HepG2 (cell line): ENCODE measurements around the gene RNF182. TPM values are rescaled to one million over a fixed set of nuclear protein-coding genes. Genes with fewer than 3 reads are reported as not detected.

Source experiments
- ATAC-seq: fragments of 200-7000 bp; cut with Tn5 transposase; 3 replicates; pipeline ENCODE4 v1.9.1; 2020; ENCODE audit warnings: mild to moderate bottlenecking, moderate library complexity
- BruUV-seq: library from RNA; stranded (reverse); fragments of 400-500 nt; replicated peaks from 2 replicates; lab custom pipeline; 2021; lab: Mats Ljungman, UMichigan
- CTCF ChIA-PET: fragments of 300-600 bp; formaldehyde crosslinking; extraction: SDS; loops from one replicate; lab custom pipeline; 2021; ENCODE audit warnings: low total read pairs, inconsistent platforms, low intra/inter-chr PET ratio; lab: Yijun Ruan, JAX
- POLR2A ChIA-PET: fragments of 350-600 bp; sonication (Branson Sonifier 250); formaldehyde crosslinking; loops from one replicate; lab custom pipeline; 2020; ENCODE audit warnings: antibody characterized with exemption, inconsistent platforms; lab: Yijun Ruan, JAX
- DNase-seq: peaks from one replicate; pipeline ENCODE4 v3.0.0-alpha.2; 2015; ENCODE audit warnings: low spot score
- FAIRE-seq: peaks from 3 replicates; lab custom pipeline; 2011; peaks lifted over from hg19 to GRCh38; lab: Jason Lieb, UNC
- H2AFZ ChIP-seq: one replicate; pipeline ENCODE4 v1.6.1; 2011; ENCODE audit warnings: low read length, inconsistent platforms
- H3K27ac ChIP-seq: fragments of 300-600 bp; 3 replicates; pipeline ENCODE4 v1.8.0; 2011; ENCODE audit warnings: mixed run types, mild to moderate bottlenecking, mixed read lengths, low read length, inconsistent platforms; ENCODE audit not compliant: insufficient read depth; ENCODE audit errors: extremely low read length
- H3K27me3 ChIP-seq, 2 experiments: fragments of 200-600 bp in 1 of 2; 2 replicates in 1 of 2; 3 replicates in 1 of 2; pipeline versions ENCODE4 v1.6.0 to v1.8.0; 2011; ENCODE audit warnings: low read length in 2 of 2, mild to moderate bottlenecking in 2 of 2, moderate library complexity in 2 of 2, inconsistent platforms in 1 of 2; ENCODE audit not compliant: insufficient read depth in 2 of 2, control insufficient read depth in 1 of 2
- H3K36me3 ChIP-seq, 2 experiments: fragments of 200-600 bp in 1 of 2; replicated peaks in 1 of 2; 2 replicates in 1 of 2; 3 replicates in 1 of 2; pipeline versions ENCODE4 v1.5.1 to v1.8.0; 2011; ENCODE audit warnings: low read length in 2 of 2, inconsistent platforms in 1 of 2; ENCODE audit not compliant: insufficient read depth in 2 of 2, control insufficient read depth in 1 of 2
- H3K4me1 ChIP-seq: 2 replicates; pipeline ENCODE4 v1.5.1; 2012; ENCODE audit warnings: low read length, inconsistent platforms; ENCODE audit not compliant: insufficient read depth
- H3K4me2 ChIP-seq: 2 replicates; pipeline ENCODE4 v1.6.0; 2011; ENCODE audit warnings: low read depth, low read length, inconsistent platforms
- H3K4me3 ChIP-seq, 3 experiments: fragments of 200-600 bp in 1 of 3; sonication (generic), shearing (Covaris generic) in 1 of 3; replicated peaks in 1 of 3; 2 replicates each; pipeline ENCODE4 v1.5.1; 2011 to 2016; ENCODE audit warnings: low read length in 3 of 3, inconsistent platforms in 2 of 3, low read depth in 2 of 3, mild to moderate bottlenecking in 2 of 3, control low read depth in 1 of 3, mixed read lengths in 1 of 3; ENCODE audit not compliant: insufficient read depth in 1 of 3
- H3K79me2 ChIP-seq: one replicate; pipeline ENCODE4 v1.6.1; 2011; ENCODE audit warnings: low read length, inconsistent platforms; ENCODE audit not compliant: insufficient read depth
- H3K9ac ChIP-seq: 2 replicates; pipeline ENCODE4 v1.6.0; 2011; ENCODE audit warnings: mild to moderate bottlenecking, low read depth, low read length, inconsistent platforms; ENCODE audit not compliant: insufficient read depth
- H3K9me3 ChIP-seq: 2 replicates; pipeline ENCODE4 v1.5.1; 2012; ENCODE audit warnings: mild to moderate bottlenecking, low read length
- H4K20me1 ChIP-seq: 2 replicates; pipeline ENCODE4 v1.6.0; 2011; ENCODE audit warnings: inconsistent platforms, mild to moderate bottlenecking, low read length, moderate library complexity; ENCODE audit not compliant: insufficient read depth
- CEBPG ChIP-seq: IDR thresholded peaks from 2 replicates; pipeline ENCODE4 v1.6.1; 2016
- CHD2 ChIP-seq: IDR thresholded peaks from 2 replicates; pipeline ENCODE4 v1.6.1; 2011; ENCODE audit warnings: low read depth, low read length, improper control_type of control experiment
- CTCF ChIP-seq: sonication (generic); formaldehyde crosslinking; IDR thresholded peaks from 2 replicates; pipeline ENCODE4 v1.5.0; 2020; ENCODE audit warnings: mild to moderate bottlenecking, missing genetic modification reagents, moderate library complexity
- DMAP1 ChIP-seq: IDR thresholded peaks from 2 replicates; pipeline ENCODE4 v1.6.1; 2016
- EZH2 ChIP-seq: conservative IDR thresholded peaks from 2 replicates; pipeline ENCODE4 v1.6.1; 2012; ENCODE audit warnings: mild to moderate bottlenecking, low read depth, low read length, moderate library complexity
- FOXP1 ChIP-seq, 2 experiments: fragments of 450-650 bp in 1 of 2; IDR thresholded peaks; 2 replicates each; pipeline ENCODE4 v1.6.1; 2017 to 2018; ENCODE audit warnings: antibody characterized with exemption in 1 of 2
- HCFC1 ChIP-seq: fragments of 150-350 bp; IDR thresholded peaks from 2 replicates; pipeline ENCODE4 v1.6.1; 2014; ENCODE audit warnings: low read depth, low read length
- HHEX ChIP-seq: IDR thresholded peaks from 2 replicates; pipeline ENCODE4 v1.6.1; 2016; ENCODE audit warnings: control low read depth
- MAX ChIP-seq: IDR thresholded peaks from 2 replicates; pipeline ENCODE4 v1.6.1; 2012; ENCODE audit warnings: inconsistent platforms
- MYNN ChIP-seq: sonication (generic); formaldehyde crosslinking; IDR thresholded peaks from 2 replicates; pipeline ENCODE4 v1.4.0; 2020; ENCODE audit warnings: mild to moderate bottlenecking, low read depth, missing genetic modification reagents
- NFE2L2 ChIP-seq: fragments of 150-350 bp; IDR thresholded peaks from 2 replicates; pipeline ENCODE4 v1.6.1; 2014; ENCODE audit warnings: low read length
- PTBP1 ChIP-seq: fragments of 200-400 bp; formaldehyde crosslinking; IDR thresholded peaks from 2 replicates; pipeline ENCODE4 v1.6.1; 2018; ENCODE audit warnings: low read length, low read depth; ENCODE audit not compliant: poor library complexity, severe bottlenecking
- REL ChIP-seq: sonication (generic); formaldehyde crosslinking; conservative IDR thresholded peaks from 2 replicates; pipeline ENCODE4 v1.8.0; 2022; ENCODE audit warnings: mild to moderate bottlenecking, missing genetic modification reagents, moderate library complexity
- REXO4 ChIP-seq: sonication (generic); formaldehyde crosslinking; IDR thresholded peaks from 2 replicates; pipeline ENCODE4 v1.8.0; 2022; ENCODE audit warnings: missing genetic modification reagents, mild to moderate bottlenecking, borderline replicate concordance
- SP4 ChIP-seq: sonication (generic); formaldehyde crosslinking; IDR thresholded peaks from 2 replicates; pipeline ENCODE4 v1.8.1; 2023; ENCODE audit warnings: mild to moderate bottlenecking, missing genetic modification reagents
- U2AF1 ChIP-seq: fragments of 200-400 bp; formaldehyde crosslinking; optimal IDR thresholded peaks from 2 replicates; pipeline ENCODE3; 2017; ENCODE audit warnings: mild to moderate bottlenecking, low read depth, low read length
- ZGPAT ChIP-seq: IDR thresholded peaks from 2 replicates; pipeline ENCODE4 v1.6.1; 2016; ENCODE audit warnings: mild to moderate bottlenecking
- ZNF460 ChIP-seq: sonication (generic); formaldehyde crosslinking; IDR thresholded peaks from 2 replicates; pipeline ENCODE4 v1.5.1; 2020; ENCODE audit warnings: missing genetic modification reagents, mild to moderate bottlenecking, borderline replicate concordance
- ZNF598 ChIP-seq: sonication (generic); formaldehyde crosslinking; IDR thresholded peaks from 2 replicates; pipeline ENCODE4 v1.5.1; 2020; ENCODE audit warnings: mild to moderate bottlenecking, missing genetic modification reagents, borderline replicate concordance
- ZNF614 ChIP-seq: IDR thresholded peaks from 2 replicates; pipeline ENCODE4 v1.6.1; 2018; ENCODE audit warnings: missing biosample characterization, missing genetic modification reagents, inconsistent platforms, borderline replicate concordance
- ZNF776 ChIP-seq: sonication (generic); formaldehyde crosslinking; IDR thresholded peaks from 2 replicates; pipeline ENCODE4 v1.4.0; 2020; ENCODE audit warnings: mild to moderate bottlenecking, missing genetic modification reagents
- WGBS: methylation state at CpG from one replicate; pipeline ENCODE4 v1.1.6; 2017; ENCODE audit warnings: low lambda C conversion rate; 5-methylcytosine and 5-hydroxymethylcytosine counted together
- in situ Hi-C: cut with HindIII; loops from 2 replicates; pipeline ENCODE4 v1.10.0; 2017; ENCODE audit warnings: low pct_unique_long_range_greater_than_20kb; ENCODE audit not compliant: extremely low pct_ligation_motif_present
- intact Hi-C: fragments of 100-400 bp; cut with micrococcal nuclease; formaldehyde crosslinking; loops from one replicate; pipeline ENCODE4 v1.10.0; 2022; ENCODE audit not compliant: unreplicated experiment
- polyA plus RNA-seq, 8 experiments: library from polyadenylated mRNA; depleted of rRNA in 3 of 8; stranded (reverse) in 7 of 8; unstranded in 1 of 8; fragments of >200 nt; fragmentation: Illumina TruSeq in 4 of 8; extraction: Trizol in 4 of 8; gene quantifications; 2 replicates each; pipeline versions ENCODE4 v1.2.1 to v1.2.3, GENCODE V29; 2011 to 2016; ENCODE audit warnings: low read depth in 4 of 8, missing spikeins in 1 of 8, mixed read lengths in 1 of 8; ENCODE audit not compliant: insufficient read depth in 1 of 8
- total RNA-seq, 5 experiments: library from RNA; depleted of rRNA; stranded (reverse); fragments of >200 nt; fragmentation: Illumina TruSeq; extraction: Trizol; gene quantifications; 2 replicates each; pipeline ENCODE4 v1.2.3, GENCODE V29; 2016; ENCODE audit warnings: low read depth in 1 of 5
- TF ChIP-seq, protein P1 (sequence below): sonication (generic); formaldehyde crosslinking; IDR thresholded peaks from 2 replicates; pipeline ENCODE4 v1.5.1; 2020; ENCODE audit warnings: mild to moderate bottlenecking, moderate library complexity, missing genetic modification reagents

The RNF182 gene
- total and polyA plus RNA-seq, 2 of the 13 experiments (the other 11 are each of a cell fraction or from before 2014, with no cell fraction given): not detected

GRCh38 chr6:13924146-13924948 lies 405 bp upstream of the RNF182 start:
- DNase-seq (no peak), FAIRE-seq (no peak), ATAC-seq (peak; percentile 81)
- ChIA-PET POLR2A (no interaction called here), CTCF (no interaction called here)
- in situ Hi-C loops: no loop called here
- H4K20me1 ChIP-seq: no peaks in the 10 kb centered on the region
- 9% methylated on average over 19 of the region's 37 CpGs for WGBS
- H3K36me3 ChIP-seq: no peaks in the 10 kb centered on the region
- H3K9me3 ChIP-seq: no peaks in the 10 kb centered on the region
- H3K4me1 ChIP-seq: peaks cover 14% of the 10 kb centered on the region
- peaks cover 4 to 48% of the 10 kb centered on the region in 2 experiments for H3K27me3 ChIP-seq
- no peak overlapping the region for H3K9ac ChIP-seq
- BruUV-seq: no TSS peak
- H3K4me2 ChIP-seq: peak overlapping the region; percentile 65
- no peaks in the 10 kb centered on the region for H3K79me2 ChIP-seq
- no peak overlapping the region for H2AFZ ChIP-seq
- H3K4me3 ChIP-seq: peak overlapping the region; percentile 13 to 61 (median 24); a peak in 2 of 6 replicates
- intact Hi-C loops: no loop called here
- H3K27ac ChIP-seq: no peak overlapping the region
- no peak for TF ChIP-seq DMAP1
- no peak for TF ChIP-seq CHD2
- TF ChIP-seq, protein P1, sequence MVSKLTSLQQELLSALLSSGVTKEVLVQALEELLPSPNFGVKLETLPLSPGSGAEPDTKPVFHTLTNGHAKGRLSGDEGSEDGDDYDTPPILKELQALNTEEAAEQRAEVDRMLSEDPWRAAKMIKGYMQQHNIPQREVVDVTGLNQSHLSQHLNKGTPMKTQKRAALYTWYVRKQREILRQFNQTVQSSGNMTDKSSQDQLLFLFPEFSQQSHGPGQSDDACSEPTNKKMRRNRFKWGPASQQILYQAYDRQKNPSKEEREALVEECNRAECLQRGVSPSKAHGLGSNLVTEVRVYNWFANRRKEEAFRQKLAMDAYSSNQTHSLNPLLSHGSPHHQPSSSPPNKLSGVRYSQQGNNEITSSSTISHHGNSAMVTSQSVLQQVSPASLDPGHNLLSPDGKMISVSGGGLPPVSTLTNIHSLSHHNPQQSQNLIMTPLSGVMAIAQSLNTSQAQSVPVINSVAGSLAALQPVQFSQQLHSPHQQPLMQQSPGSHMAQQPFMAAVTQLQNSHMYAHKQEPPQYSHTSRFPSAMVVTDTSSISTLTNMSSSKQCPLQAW (CRISPR knock-in tag): no peak
- TF ChIP-seq NFE2L2: no peak
- no peak for TF ChIP-seq ZNF614 (CRISPR knock-in tag)
- no peak for TF ChIP-seq SP4 (CRISPR knock-in tag)
- no peak for TF ChIP-seq FOXP1 (IDR thresholded peaks at IDR 0.05)
- TF ChIP-seq FOXP1 (CRISPR knock-in tag; IDR thresholded peaks at IDR 0.05): no peak
- no peak for TF ChIP-seq ZNF776
- TF ChIP-seq REL (CRISPR knock-in tag): no peak
- TF ChIP-seq ZNF598 (CRISPR knock-in tag): no peak
- TF ChIP-seq PTBP1: no peak
- TF ChIP-seq CTCF: no peak
- peak; percentile 87 for TF ChIP-seq EZH2
- no peak for TF ChIP-seq REXO4 (CRISPR knock-in tag)
- TF ChIP-seq CEBPG (CRISPR knock-in tag): peak; percentile 12; the same call in 1 of the 2 replicates
- no peak for TF ChIP-seq HCFC1
- no peak for TF ChIP-seq HHEX (CRISPR knock-in tag)
- no peak for TF ChIP-seq ZNF460 (CRISPR knock-in tag)
- no peak for TF ChIP-seq U2AF1
- no peak for TF ChIP-seq MYNN
- no peak for TF ChIP-seq MAX
- TF ChIP-seq ZGPAT (CRISPR knock-in tag): no peak
